Adrenal gland (tissue), 12 donors: ENCODE results near the gene ZNF655. TPM values are rescaled to one million over a fixed set of nuclear protein-coding genes. Genes with fewer than 3 reads are reported as not detected.
"Not testable (repeated sequence)": the region's sequence is repeated elsewhere in the genome, so short reads cannot be mapped to it uniquely, and the experiment has no call there.

Source experiments
- DNase-seq, 7 donors: peaks; one replicate each; pipeline ENCODE4 v3.0.0-alpha.2; 2019 to 2020
- H3K27ac ChIP-seq, 5 donors: fragments of 200-600 bp; sonication (generic) in 4 of 5; 1 replicate in 3 of 5; 2 replicates in 2 of 5; pipeline versions ENCODE4 v1.5.1 to v1.8.0; 2016 to 2020; ENCODE audit warnings: mild to moderate bottlenecking in 1 of 5
- H3K27me3 ChIP-seq: fragments of 200-600 bp; 2 replicates; pipeline ENCODE4 v1.8.0; 2021
- H3K36me3 ChIP-seq, 2 donors: fragments of 200-600 bp; replicated peaks in 1 of 2; 1 replicate in 1 of 2; 2 replicates in 1 of 2; pipeline versions ENCODE4 v1.5.1 to v1.8.0; 2018 to 2022
- H3K4me1 ChIP-seq, 2 donors: fragments of 200-600 bp; replicated peaks in 1 of 2; 1 replicate in 1 of 2; 2 replicates in 1 of 2; pipeline versions ENCODE4 v1.5.1 to v1.8.0; 2018 to 2021
- H3K4me3 ChIP-seq, 4 donors: fragments of 200-600 bp; sonication (generic) in 3 of 4; one replicate each; pipeline ENCODE4 v1.5.1; 2016 to 2018
- H3K9me3 ChIP-seq, 3 donors: fragments of 200-600 bp; sonication (generic) in 1 of 3; replicated peaks in 1 of 3; 1 replicate in 2 of 3; 2 replicates in 1 of 3; pipeline versions ENCODE4 v1.5.1 to v1.8.0; 2016 to 2021
- POLR2A ChIP-seq, 2 donors: fragments of 450-650 bp; IDR thresholded peaks; one replicate each; pipeline ENCODE4 v1.6.1; 2017; ENCODE audit warnings: antibody characterized with exemption in 2 of 2, mild to moderate bottlenecking in 2 of 2, moderate library complexity in 1 of 2
- WGBS, 4 donors: extraction: QIAGEN DNeasy Blood & Tissue Kit in 2 of 4; methylation state at CpG; one replicate each; pipeline versions ENCODE4 v1.1.5 to v1.1.7; 2013 to 2017; 5-methylcytosine and 5-hydroxymethylcytosine counted together
- intact Hi-C, 2 donors: fragments of 100-400 bp; cut with DNase I; formaldehyde crosslinking; loops; one replicate each; pipeline versions ENCODE4 v1.14.1 to v1.15.0; 2022 to 2023
- polyA plus RNA-seq, 3 donors: library from polyadenylated mRNA; stranded (reverse); fragments of 200-250 nt in 2 of 3; fragments of 350-450 nt in 1 of 3; fragmentation: Illumina TruSeq in 1 of 3; extraction: RNeasy Lipid Tissue Mini Kit (QIAGEN cat#74804) in 1 of 3; gene quantifications; one replicate each; pipeline ENCODE4 v1.2.3, GENCODE V29; 2013 to 2014
- total RNA-seq, 9 donors: library from RNA; depleted of rRNA in 4 of 9; stranded (reverse); fragments of >200 nt in 4 of 9; fragments of 120-200 nt in 1 of 9; fragmentation: NEBNext Ultra II Directional in 1 of 9; extraction: Animal tissue kit (Norgen Biotek cat#: 25700) in 1 of 9; gene quantifications; one replicate each; pipeline versions ENCODE4 v1.1.0 to v1.2.4, GENCODE V29; 2013 to 2023
- TF ChIP-seq, protein P1 (sequence below), 6 experiments: fragments of 450-650 bp in 4 of 6; fragments of 200-600 bp in 2 of 6; sonication (generic) in 1 of 6; IDR thresholded peaks; 1 replicate in 5 of 6; 2 replicates in 1 of 6; pipeline versions ENCODE4 v1.5.1 to v1.8.0; 2016 to 2021; ENCODE audit warnings: antibody characterized with exemption in 6 of 6, mild to moderate bottlenecking in 2 of 6, moderate library complexity in 1 of 6
- donor health status: healthy with polysubstance abuse.
- donor health status: Bipolar disorder and iron deficiency.
- donor health status: DM: yes; HTN: yes; CAD: no.
- donor health status: DM: no; HTN: no; CAD: no.
- donor health status: DM: no; HTN: no; CAD: no.
- donor health status: DM: yes; HTN: yes; CAD: no.

Gene ZNF655
- total and polyA plus RNA-seq, 12 donors = 37.6 to 132 (median 62.7) TPM

DNA sequence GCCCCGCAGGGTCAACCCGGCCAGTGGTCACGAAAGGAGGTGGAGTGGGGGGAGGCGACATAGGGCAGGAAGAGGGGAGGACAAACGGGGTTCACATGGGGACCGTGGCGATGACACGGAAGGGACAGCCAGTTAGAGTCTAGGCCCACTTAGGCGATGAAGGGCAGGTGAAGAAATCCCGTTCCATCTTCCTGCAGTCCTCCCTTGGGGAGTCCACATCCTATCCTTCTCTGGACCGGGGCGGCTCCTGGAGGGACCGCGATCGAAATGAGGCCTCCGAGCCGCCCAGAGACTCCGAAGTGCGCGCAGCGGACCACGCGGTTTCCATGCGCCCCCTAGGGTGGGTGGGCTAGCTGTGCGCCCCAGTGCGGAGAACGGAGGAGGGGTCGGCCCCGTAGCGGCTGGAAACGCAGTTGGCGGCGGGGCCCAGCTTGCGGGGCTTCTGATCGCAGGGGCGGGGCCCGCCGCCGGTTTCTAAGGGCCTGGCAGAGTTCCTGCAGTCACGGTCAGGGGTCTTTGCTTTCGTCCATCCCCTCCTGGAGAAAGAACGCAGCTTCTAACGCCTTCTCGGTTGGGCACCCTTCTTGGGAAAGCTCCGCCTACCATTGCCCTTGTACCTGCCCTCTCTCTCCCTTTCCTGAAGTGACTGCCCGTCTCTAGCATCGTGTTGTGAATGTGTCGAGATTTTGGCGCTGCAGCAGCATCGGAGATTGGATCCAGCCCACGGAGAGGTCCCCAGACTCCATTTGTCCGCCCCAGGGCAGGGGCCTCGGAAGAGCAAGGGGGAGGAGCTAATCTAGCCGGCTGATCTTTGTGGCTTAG is 21.7 kb downstream of the ZNF655 start:
- no peak for TF ChIP-seq POLR2A (IDR thresholded peaks at IDR 0.05)
- TF ChIP-seq, protein P1, sequence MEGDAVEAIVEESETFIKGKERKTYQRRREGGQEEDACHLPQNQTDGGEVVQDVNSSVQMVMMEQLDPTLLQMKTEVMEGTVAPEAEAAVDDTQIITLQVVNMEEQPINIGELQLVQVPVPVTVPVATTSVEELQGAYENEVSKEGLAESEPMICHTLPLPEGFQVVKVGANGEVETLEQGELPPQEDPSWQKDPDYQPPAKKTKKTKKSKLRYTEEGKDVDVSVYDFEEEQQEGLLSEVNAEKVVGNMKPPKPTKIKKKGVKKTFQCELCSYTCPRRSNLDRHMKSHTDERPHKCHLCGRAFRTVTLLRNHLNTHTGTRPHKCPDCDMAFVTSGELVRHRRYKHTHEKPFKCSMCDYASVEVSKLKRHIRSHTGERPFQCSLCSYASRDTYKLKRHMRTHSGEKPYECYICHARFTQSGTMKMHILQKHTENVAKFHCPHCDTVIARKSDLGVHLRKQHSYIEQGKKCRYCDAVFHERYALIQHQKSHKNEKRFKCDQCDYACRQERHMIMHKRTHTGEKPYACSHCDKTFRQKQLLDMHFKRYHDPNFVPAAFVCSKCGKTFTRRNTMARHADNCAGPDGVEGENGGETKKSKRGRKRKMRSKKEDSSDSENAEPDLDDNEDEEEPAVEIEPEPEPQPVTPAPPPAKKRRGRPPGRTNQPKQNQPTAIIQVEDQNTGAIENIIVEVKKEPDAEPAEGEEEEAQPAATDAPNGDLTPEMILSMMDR (IDR thresholded peaks at IDR 0.05) = peak in 3 of 6 experiments; percentile 21 to 34 (median 30)
- H3K4me3 ChIP-seq = peak overlapping the region in 3 of 4 donors; percentile 29 to 86 (median 48)
- no peaks in the 10 kb centered on the region for H3K36me3 ChIP-seq
- peak in 6 of 7 donors; percentile 28 to 63 (median 39) for DNase-seq
- peak overlapping the region in 2 of 5 donors; percentile 23 to 34 for H3K27ac ChIP-seq
- H3K9me3 ChIP-seq = no peaks in the 10 kb centered on the region
- peaks cover 0 to 14% of the 10 kb centered on the region in 2 donors for H3K4me1 ChIP-seq
- 1 to 6% (median 2%) methylated on average over 18 to 54 of the region's 54 CpGs for WGBS, 4 donors
- intact Hi-C loops = no loop called here
- no peaks in the 10 kb centered on the region for H3K27me3 ChIP-seq

DNA sequence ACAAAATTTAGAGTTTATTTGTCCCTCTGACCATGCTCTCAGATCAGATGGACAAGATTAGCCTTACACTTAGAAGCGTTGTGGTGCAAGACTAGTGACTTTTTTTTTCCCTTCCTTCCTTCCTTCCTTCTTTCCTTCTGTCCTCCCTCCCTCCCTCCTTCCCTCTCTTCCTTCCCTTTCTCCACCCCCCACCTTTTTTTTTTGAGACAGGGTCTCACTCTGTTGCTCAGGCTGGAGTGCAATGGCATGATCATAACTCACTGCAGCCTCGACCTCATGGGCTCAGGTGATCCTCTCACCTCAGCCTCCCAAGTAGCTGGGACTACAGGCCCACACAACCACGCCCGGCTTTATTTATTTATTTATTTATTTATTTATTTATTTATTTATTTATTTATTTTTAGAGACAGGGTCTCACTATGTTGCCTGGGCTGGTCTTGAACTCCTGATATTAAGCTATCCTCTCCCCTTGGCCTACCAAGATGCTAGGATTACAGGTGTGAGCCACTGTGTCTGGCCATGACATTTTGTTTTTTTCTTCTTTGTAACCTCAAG is 22.4 kb downstream of the ZNF655 start:
- H3K27me3 ChIP-seq, H3K9me3 ChIP-seq, DNase-seq, intact Hi-C loops, H3K27ac ChIP-seq, H3K36me3 ChIP-seq: not testable (repeated sequence)
- peak overlapping the region in 1 of 4 donors; percentile 86 for H3K4me3 ChIP-seq
- 50 to 59% (median 54%) methylated on average over 4 of the region's 4 CpGs for WGBS, 4 donors
- peaks cover 0 to 14% of the 10 kb centered on the region in 2 donors for H3K4me1 ChIP-seq

DNA sequence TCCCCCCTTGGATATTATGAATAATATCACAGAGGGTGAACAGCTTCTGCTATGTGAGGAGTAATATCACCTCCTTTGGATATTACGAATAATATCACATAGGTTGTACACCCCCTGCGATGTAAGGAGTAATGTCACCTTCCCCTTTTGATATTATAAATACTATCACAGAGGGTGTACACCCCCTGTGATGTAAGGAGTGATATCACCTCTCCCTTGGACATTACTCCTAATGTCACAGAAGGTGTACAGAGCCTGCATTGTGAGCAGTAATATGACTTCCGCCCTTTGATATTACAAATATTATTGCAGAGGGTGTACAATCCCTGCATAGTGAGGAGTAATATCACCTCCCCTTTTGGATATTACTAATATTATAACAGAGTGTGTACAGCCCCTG is 30.4 kb downstream of the ZNF655 start:
- Histone ChIP-seq H3K9me3 (no peaks in the 10 kb centered on the region), H3K27me3 (no peaks in the 10 kb centered on the region), H3K4me1 (no peaks in the 10 kb centered on the region), H3K36me3 (no peaks in the 10 kb centered on the region), H3K4me3 (no peak overlapping the region), H3K27ac (no peak overlapping the region)
- TF ChIP-seq, protein P1 (IDR thresholded peaks at IDR 0.05) = no peak
- TF ChIP-seq POLR2A (IDR thresholded peaks at IDR 0.05) = no peak
- WGBS, 4 donors = 69 to 85% (median 76%) methylated on average over 3 of the region's 3 CpGs
- no peak for DNase-seq
- intact Hi-C loops = no loop called here

DNA sequence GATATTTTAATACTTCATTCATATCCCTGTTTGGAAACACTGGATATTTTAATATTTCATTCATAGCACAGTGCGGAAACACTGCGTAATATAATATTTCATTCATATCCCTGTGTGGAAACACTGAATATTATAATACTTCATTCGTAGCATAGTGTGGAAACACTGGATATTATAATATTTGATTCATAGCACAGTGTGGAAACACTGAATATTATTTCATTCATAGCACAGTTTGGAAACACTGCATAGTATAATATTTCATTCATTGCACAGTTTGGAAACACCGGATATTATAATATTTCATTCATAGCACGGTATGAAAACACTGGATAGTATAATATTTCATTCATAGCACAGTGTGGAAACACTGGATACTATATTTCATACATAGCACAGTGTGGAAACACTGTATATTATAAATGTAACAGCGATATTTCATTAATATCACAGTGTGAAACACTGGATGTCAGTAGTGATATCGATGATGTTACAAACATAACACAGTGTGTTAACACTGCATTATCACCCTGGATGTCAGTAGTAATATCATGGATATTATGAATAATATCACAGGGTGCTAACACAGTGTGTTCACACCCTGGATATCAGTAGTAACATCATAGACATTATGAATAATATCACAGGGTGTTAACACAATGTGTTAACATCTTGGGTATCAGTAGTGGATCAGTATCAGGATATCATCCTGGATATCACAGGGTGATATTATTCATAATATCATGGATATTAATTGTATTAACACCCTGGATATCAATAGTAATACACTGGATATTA is 36.7 kb downstream of the ZNF655 start:
- TF ChIP-seq, protein P1 (IDR thresholded peaks at IDR 0.05) = no peak
- no peak for TF ChIP-seq POLR2A (IDR thresholded peaks at IDR 0.05)
- Histone ChIP-seq H3K27ac (no peak overlapping the region), H3K4me1 (no peaks in the 10 kb centered on the region), H3K4me3 (no peak overlapping the region), H3K36me3 (no peaks in the 10 kb centered on the region), H3K9me3 (no peaks in the 10 kb centered on the region), H3K27me3 (no peaks in the 10 kb centered on the region)
- intact Hi-C loops = no loop called here
- no peak for DNase-seq
- WGBS, 4 donors = 78 to 83% (median 82%) methylated on average over 7 of the region's 7 CpGs
